ENCODE measurements around the gene TMEM131.
"Not testable (repeated sequence)": the region's sequence is repeated elsewhere in the genome, so short reads cannot be mapped to it uniquely, and the experiment has no call there.

The TMEM131 gene

DNA sequence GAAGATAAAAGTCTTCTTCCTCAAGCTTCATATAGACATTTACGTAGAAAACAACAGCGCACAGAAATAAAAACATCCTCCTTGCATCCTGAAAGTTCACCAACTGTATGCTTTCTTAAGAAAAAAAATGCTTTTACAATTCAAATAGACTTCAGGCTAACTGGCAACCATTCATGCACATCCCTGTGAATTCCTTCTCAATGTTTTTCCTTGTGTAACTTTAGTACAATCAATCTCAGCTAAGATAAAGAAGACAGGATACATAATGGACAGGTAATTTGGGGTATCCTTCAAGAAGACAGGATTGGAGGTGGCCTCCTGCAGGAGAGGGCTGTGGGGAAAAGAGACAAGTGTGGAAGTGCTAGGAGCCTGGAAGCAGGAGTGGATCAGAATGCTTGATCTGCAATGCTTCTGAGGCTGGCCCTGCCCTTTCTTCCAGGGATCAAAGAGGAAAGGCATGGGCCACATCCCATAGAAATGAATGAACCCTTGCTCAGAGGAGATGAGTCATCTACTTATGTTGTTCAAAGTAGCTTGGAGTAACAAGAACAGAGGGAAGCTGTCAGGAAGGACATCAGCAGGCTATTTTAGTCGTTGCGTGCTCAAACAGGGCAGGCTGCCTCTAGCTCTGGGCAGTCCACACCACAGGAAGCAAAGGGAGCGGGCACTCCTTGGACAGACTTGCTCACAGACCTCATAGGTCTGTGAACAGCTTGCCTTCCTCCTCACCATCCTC, 126.6 kb downstream of the TMEM131 start:
- no peak overlapping the region for H3K4me3 ChIP-seq (ENCODE audit: low read depth, low read length)

DNA sequence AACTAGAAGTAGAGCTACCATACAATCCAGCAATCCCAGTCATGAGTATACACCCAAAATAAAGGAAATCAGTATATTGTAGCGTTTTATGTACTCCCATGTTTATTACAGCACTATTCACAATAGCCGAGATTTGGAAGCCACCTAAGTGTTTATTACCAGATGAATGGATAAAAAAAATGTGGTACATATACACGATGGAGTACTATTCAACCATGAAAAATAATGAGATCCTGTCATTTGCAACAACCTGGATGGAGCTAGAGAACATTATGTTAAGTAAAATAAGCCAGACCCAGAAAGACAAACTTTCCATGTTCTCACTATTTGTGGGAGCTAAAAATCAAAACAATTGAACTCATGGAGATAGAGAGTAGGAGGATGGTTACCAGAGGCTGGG, 131.9 kb downstream of the TMEM131 start:
- DNase-seq (ENCODE audit: low read depth): no peak
- no peak overlapping the region for H3K4me3 ChIP-seq (ENCODE audit: low read depth, low read length)
- TF ChIP-seq POLR2A (IDR thresholded peaks at IDR 0.05; ENCODE audit: extremely low read depth, insufficient read length) (no peak), MYC (IDR thresholded peaks at IDR 0.05; ENCODE audit: low read depth, low read length) (no peak)

More for the DNA sequence above, 126.6 kb downstream of the TMEM131 start:
- TF ChIP-seq, protein P1, sequence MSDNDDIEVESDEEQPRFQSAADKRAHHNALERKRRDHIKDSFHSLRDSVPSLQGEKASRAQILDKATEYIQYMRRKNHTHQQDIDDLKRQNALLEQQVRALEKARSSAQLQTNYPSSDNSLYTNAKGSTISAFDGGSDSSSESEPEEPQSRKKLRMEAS (IDR thresholded peaks at IDR 0.05; ENCODE audit: low read depth, low read length): no peak
- TF ChIP-seq, protein P2, sequence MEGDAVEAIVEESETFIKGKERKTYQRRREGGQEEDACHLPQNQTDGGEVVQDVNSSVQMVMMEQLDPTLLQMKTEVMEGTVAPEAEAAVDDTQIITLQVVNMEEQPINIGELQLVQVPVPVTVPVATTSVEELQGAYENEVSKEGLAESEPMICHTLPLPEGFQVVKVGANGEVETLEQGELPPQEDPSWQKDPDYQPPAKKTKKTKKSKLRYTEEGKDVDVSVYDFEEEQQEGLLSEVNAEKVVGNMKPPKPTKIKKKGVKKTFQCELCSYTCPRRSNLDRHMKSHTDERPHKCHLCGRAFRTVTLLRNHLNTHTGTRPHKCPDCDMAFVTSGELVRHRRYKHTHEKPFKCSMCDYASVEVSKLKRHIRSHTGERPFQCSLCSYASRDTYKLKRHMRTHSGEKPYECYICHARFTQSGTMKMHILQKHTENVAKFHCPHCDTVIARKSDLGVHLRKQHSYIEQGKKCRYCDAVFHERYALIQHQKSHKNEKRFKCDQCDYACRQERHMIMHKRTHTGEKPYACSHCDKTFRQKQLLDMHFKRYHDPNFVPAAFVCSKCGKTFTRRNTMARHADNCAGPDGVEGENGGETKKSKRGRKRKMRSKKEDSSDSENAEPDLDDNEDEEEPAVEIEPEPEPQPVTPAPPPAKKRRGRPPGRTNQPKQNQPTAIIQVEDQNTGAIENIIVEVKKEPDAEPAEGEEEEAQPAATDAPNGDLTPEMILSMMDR (IDR thresholded peaks at IDR 0.05; ENCODE audit: low read depth, low read length): no peak
- TF ChIP-seq MYC (IDR thresholded peaks at IDR 0.05; ENCODE audit: low read depth, low read length) (no peak), POLR2A (IDR thresholded peaks at IDR 0.05; ENCODE audit: extremely low read depth, insufficient read length) (no peak)
- DNase-seq (ENCODE audit: low read depth): peak; percentile 51

DNA sequence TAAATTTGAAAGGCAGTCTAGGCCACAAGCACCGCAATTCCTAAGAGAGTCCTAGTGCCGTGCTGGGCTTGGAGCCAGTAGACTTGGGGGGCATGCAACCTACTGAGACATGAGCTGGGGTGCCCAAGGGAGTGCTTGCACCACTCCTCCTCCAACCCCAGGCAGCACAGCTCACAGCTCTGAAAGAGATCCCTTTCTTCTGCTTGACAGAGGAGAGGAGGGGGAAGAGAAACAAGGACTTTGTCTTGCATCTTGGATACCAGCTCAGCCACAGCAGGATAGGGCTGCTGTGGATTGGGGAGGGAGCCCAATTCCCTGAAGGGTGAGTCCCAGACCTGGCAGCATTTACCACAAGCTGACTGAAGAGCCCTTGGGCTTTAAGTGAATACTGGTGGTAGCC, 134.6 kb downstream of the TMEM131 start:
- TF ChIP-seq, protein P2 (IDR thresholded peaks at IDR 0.05; ENCODE audit: low read depth, low read length): no peak
- no peak for TF ChIP-seq POLR2A (IDR thresholded peaks at IDR 0.05; ENCODE audit: extremely low read depth, insufficient read length)
- TF ChIP-seq, protein P1 (IDR thresholded peaks at IDR 0.05; ENCODE audit: low read depth, low read length): no peak
- no peak for TF ChIP-seq MYC (IDR thresholded peaks at IDR 0.05; ENCODE audit: low read depth, low read length)
- no peak overlapping the region for H3K4me3 ChIP-seq (ENCODE audit: low read depth, low read length)
- no peak for DNase-seq (ENCODE audit: low read depth)

DNA sequence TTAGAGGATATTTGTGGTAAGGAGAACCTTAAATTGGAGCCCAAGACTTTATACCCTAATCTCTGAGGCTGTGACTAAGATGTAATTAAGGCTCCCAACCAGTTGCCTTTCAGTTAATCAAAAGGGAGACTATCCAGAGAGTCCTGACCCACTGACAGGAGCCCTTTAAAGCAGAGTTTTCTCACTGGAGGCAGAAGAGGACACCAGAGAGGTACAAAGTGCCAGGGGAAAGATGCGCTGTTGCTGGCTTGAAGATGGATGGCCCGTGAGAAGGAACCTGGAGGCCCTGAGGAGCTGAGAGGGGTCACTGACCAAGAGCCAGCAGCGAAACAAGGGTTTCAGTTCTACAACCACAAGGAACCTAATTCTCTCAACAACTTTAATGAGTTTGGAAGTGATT, 137.3 kb downstream of the TMEM131 start:
- H3K4me3 ChIP-seq (ENCODE audit: low read depth, low read length): no peak overlapping the region
- TF ChIP-seq MYC (IDR thresholded peaks at IDR 0.05; ENCODE audit: low read depth, low read length): no peak
- TF ChIP-seq, protein P1 (IDR thresholded peaks at IDR 0.05; ENCODE audit: low read depth, low read length): no peak
- TF ChIP-seq POLR2A (IDR thresholded peaks at IDR 0.05; ENCODE audit: extremely low read depth, insufficient read length): no peak
- TF ChIP-seq, protein P2 (IDR thresholded peaks at IDR 0.05; ENCODE audit: low read depth, low read length): no peak
- peak; percentile 17 for DNase-seq (ENCODE audit: low read depth)

DNA sequence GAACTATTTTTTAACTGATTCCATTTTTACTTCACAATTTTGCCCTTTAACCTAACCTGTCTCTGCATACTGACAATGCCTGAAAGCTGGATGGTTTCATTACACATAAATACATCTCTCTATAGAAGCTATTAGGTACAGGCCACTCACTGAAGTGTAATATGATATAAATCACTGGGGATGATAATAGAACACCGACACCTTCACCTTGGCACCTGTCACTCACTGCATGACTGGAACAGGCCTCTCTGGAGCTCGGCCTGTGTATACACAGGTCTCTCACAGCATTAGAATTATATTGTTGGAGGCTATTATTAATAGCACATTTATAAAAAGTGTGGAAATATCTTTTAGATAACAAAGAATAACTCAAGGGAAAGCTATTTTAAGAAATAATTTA, 138.2 kb downstream of the TMEM131 start:
- no peak for DNase-seq (ENCODE audit: low read depth)
- TF ChIP-seq, protein P2 (IDR thresholded peaks at IDR 0.05; ENCODE audit: low read depth, low read length): no peak
- TF ChIP-seq POLR2A (IDR thresholded peaks at IDR 0.05; ENCODE audit: extremely low read depth, insufficient read length): no peak
- TF ChIP-seq, protein P1 (IDR thresholded peaks at IDR 0.05; ENCODE audit: low read depth, low read length): no peak
- TF ChIP-seq MYC (IDR thresholded peaks at IDR 0.05; ENCODE audit: low read depth, low read length): no peak
- no peak overlapping the region for H3K4me3 ChIP-seq (ENCODE audit: low read depth, low read length)

DNA sequence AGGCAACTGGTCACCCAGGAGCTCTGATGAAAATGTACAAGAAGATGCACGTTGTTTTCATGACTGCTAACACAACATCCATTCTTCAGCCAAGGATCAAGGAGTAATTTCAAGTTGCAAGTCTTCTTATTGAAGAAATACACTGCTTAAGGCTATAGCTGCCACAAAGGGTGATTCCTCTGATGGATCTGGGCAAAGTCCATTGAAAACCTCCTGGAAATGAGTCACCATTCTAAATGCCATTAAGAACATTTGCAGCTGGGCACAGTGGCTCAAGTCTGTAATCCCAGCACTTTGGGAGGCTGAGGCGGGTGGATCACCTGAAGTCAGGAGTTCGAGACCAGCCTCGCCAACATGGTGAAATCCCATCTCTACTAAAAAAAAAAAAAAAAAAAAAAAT, 142.7 kb downstream of the TMEM131 start:
- not testable (repeated sequence) for DNase-seq (ENCODE audit: low read depth); H3K4me3 ChIP-seq (ENCODE audit: low read depth, low read length)

DNA sequence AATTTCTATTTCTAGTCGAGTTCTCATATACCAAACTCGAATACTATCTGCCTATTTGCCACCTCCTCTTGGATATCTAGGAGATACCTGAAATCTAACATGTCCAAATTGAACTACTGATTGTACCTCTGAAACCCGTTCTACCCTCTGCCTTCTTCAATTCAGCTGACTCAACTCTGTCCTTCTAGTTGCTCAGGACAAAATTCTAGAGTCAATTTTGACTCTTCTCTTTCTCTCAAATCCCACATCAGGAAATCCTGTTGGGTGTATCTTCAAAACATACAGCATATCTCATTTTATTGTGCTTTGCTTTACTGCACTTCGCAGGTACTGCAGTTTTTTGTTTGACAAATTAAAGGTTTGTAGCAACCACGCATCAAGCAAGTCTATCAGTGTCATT, 144.6 kb downstream of the TMEM131 start:
- TF ChIP-seq MYC (IDR thresholded peaks at IDR 0.05; ENCODE audit: low read depth, low read length): no peak
- no peak for TF ChIP-seq POLR2A (IDR thresholded peaks at IDR 0.05; ENCODE audit: extremely low read depth, insufficient read length)
- TF ChIP-seq, protein P2 (IDR thresholded peaks at IDR 0.05; ENCODE audit: low read depth, low read length): no peak
- TF ChIP-seq, protein P1 (IDR thresholded peaks at IDR 0.05; ENCODE audit: low read depth, low read length): no peak

More for the DNA sequence above, 144.6 kb downstream of the TMEM131 start:
- no peak for DNase-seq (ENCODE audit: low read depth)
- no peak overlapping the region for H3K4me3 ChIP-seq (ENCODE audit: low read depth, low read length)

All from NB4 (cell line).